Thyroid gland (tissue), 4 donors: ENCODE results near the gene TBX3. TPM values are rescaled to one million over a fixed set of nuclear protein-coding genes. Genes with fewer than 3 reads are reported as not detected.

Experiments
- DNase-seq, 2 donors: peaks; one replicate each; pipeline ENCODE4 v3.0.0-alpha.2; 2019
- H3K27ac ChIP-seq, 3 donors: fragments of 200-600 bp; sonication (generic); 1 replicate in 2 of 3; 2 replicates in 1 of 3; pipeline ENCODE4 v1.5.1; 2016 to 2019; ENCODE audit warnings: mild to moderate bottlenecking in 1 of 3, moderate library complexity in 1 of 3
- H3K27me3 ChIP-seq: fragments of 200-600 bp; sonication (generic); one replicate; pipeline ENCODE4 v1.5.1; 2019
- H3K36me3 ChIP-seq, 2 donors: fragments of 200-600 bp; sonication (generic); one replicate each; pipeline ENCODE4 v1.5.1; 2016 to 2019
- H3K4me1 ChIP-seq, 2 donors: fragments of 200-600 bp; sonication (generic); one replicate each; pipeline ENCODE4 v1.5.1; 2017 to 2019
- H3K4me3 ChIP-seq, 3 donors: fragments of 200-600 bp; sonication (generic); replicated peaks in 1 of 3; 1 replicate in 2 of 3; 2 replicates in 1 of 3; pipeline ENCODE4 v1.5.1; 2016; ENCODE audit warnings: mild to moderate bottlenecking in 1 of 3
- H3K9me3 ChIP-seq: fragments of 200-600 bp; sonication (generic); one replicate; pipeline ENCODE4 v1.5.1; 2017
- POLR2A ChIP-seq, 2 donors: fragments of 450-650 bp; IDR thresholded peaks; one replicate each; pipeline ENCODE4 v1.6.1; 2017; ENCODE audit warnings: antibody characterized with exemption in 2 of 2, mild to moderate bottlenecking in 2 of 2, moderate library complexity in 1 of 2
- WGBS, 2 donors: methylation state at CpG; one replicate each; pipeline ENCODE4 v1.1.5; 2017; 5-methylcytosine and 5-hydroxymethylcytosine counted together
- intact Hi-C: fragments of 100-400 bp; cut with DNase I; formaldehyde crosslinking; loops from one replicate; pipeline ENCODE4 v1.15.1; 2023
- total RNA-seq, 4 donors: library from RNA; depleted of rRNA; stranded (reverse); fragments of >200 nt; gene quantifications; one replicate each; pipeline ENCODE4 v1.2.3, GENCODE V29; 2016
- TF ChIP-seq, protein P1 (sequence below), 6 experiments: fragments of 200-600 bp in 3 of 6; fragments of 450-650 bp in 3 of 6; sonication (generic) in 3 of 6; IDR thresholded peaks; one replicate each; pipeline ENCODE4 v1.5.1; 2016 to 2019; ENCODE audit warnings: antibody characterized with exemption in 6 of 6, mild to moderate bottlenecking in 2 of 6, inconsistent platforms in 1 of 6, moderate library complexity in 1 of 6

TBX3 gene
- total RNA-seq, 4 donors from 2014 or later = 104 to 258 (median 192) TPM

DNA sequence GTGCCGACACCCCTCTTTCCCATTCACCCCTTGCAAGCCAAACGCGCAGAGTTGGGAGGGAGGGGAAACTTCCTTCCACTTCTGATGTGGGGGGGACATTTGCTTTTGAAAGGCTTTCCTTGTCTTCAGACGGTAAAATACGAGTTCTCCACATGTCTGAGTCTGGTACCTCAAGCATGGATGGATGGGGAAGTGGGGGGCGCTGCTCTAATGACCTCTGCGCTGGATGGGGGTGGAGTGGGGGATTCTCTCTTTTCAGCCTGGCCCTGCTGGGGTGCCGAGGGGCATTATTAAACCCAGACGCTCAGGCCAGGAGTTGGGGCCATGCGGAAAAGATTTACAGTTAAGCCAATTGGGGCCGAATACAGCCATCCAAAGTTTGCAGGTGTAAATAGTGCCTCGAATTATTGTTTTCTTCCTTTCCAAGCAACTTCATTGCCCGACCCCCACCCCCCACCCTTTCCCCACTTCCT is 9.1 kb upstream of the TBX3 start:
- H3K36me3 ChIP-seq = no peaks in the 10 kb centered on the region
- H3K4me1 ChIP-seq = peaks cover 26 to 38% of the 10 kb centered on the region in 2 donors
- H3K9me3 ChIP-seq = no peaks in the 10 kb centered on the region
- TF ChIP-seq, protein P1, sequence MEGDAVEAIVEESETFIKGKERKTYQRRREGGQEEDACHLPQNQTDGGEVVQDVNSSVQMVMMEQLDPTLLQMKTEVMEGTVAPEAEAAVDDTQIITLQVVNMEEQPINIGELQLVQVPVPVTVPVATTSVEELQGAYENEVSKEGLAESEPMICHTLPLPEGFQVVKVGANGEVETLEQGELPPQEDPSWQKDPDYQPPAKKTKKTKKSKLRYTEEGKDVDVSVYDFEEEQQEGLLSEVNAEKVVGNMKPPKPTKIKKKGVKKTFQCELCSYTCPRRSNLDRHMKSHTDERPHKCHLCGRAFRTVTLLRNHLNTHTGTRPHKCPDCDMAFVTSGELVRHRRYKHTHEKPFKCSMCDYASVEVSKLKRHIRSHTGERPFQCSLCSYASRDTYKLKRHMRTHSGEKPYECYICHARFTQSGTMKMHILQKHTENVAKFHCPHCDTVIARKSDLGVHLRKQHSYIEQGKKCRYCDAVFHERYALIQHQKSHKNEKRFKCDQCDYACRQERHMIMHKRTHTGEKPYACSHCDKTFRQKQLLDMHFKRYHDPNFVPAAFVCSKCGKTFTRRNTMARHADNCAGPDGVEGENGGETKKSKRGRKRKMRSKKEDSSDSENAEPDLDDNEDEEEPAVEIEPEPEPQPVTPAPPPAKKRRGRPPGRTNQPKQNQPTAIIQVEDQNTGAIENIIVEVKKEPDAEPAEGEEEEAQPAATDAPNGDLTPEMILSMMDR (IDR thresholded peaks at IDR 0.05) = no peak
- TF ChIP-seq POLR2A (IDR thresholded peaks at IDR 0.05) = no peak
- 4 to 12% methylated on average over 13 of the region's 13 CpGs for WGBS, 2 donors
- no peaks in the 10 kb centered on the region for H3K27me3 ChIP-seq
- H3K4me3 ChIP-seq = peak overlapping the region; percentile 25 to 45 (median 29)
- DNase-seq = no peak
- intact Hi-C loops = no loop called here
- peak overlapping the region; percentile 97 to 99 (median 99) for H3K27ac ChIP-seq

DNA sequence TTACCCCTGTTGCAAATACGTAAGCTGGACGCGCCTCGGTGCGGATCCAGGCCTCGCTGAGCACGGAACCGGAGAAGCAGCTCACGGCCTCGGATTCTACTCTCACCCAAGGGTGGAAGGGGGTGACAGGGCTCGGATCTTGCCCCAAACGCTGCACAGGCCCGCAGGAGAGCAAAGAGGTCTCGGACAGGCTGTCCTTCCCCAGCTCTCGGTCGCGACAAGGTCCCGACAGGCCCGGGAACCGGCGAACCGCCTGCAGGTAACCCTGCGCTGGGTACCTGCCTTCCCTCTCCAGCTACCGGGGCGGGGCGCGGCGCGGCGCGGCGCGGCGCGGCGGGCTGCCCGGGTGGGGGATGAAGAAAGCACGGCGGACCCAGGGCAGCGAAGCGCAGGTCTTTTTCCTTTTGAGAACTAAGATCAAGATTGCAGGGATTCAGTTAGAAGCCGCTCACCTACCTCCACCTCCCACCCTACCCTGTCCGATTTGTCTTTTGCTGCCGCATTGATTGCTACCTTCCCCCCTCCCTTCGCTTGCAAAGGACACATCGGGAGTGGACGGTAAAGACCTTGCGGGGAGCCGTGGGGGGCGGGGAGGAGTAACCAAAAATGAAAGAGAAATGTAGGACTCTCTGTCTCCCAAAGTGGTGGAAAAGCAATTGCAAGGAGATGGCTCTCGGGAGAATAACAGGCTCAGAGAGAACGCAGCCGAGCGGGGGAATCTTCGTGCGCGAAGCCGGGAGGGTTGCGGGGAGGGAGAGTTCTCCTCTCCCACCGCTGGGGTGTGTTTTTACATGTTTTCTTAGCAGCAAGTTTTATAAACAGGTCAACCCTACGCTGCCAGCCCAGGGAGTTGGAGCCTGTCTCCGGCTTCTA is 8.4 kb upstream of the TBX3 start:
- intact Hi-C loops = no loop called here
- WGBS, 2 donors = 1 to 3% methylated on average over 40 to 49 of the region's 62 CpGs
- Histone ChIP-seq H3K9me3 (no peaks in the 10 kb centered on the region), H3K4me3 (peak overlapping the region; percentile 25 to 45 (median 40)), H3K4me1 (peaks cover 33 to 44% of the 10 kb centered on the region in 2 donors), H3K27ac (peak overlapping the region; percentile 97 to 99 (median 99)), H3K27me3 (no peaks in the 10 kb centered on the region), H3K36me3 (no peaks in the 10 kb centered on the region)
- peak; percentile 83 to 84 for DNase-seq
- peak in 1 of 2 donors; percentile 92 for TF ChIP-seq POLR2A (IDR thresholded peaks at IDR 0.05)
- TF ChIP-seq, protein P1 (IDR thresholded peaks at IDR 0.05) = peak in 3 of 6 experiments; percentile 15 to 46 (median 33)

DNA sequence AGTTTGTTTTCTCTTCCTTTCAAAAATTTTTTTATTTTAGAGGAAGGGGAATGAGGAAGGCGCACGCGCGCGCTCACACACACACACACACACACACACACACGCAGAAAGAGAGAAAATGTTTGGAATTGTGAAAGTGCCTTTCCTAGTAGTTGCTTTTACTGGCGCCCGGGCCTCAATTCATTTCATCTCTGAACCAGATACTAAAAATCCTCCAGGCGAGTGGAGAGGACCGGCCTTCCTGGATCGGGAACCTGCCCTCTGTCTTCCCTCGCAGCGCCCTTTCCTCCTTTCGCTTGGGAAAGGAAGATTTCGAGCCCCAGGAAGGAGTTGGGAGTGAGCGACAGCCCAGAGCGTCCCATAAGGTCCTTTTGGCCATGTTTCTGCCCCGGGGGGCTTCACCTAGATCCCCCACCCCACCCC is 7.8 kb upstream of the TBX3 start:
- intact Hi-C loops = no loop called here
- peak overlapping the region; percentile 97 to 99 (median 99) for H3K27ac ChIP-seq

DNA sequence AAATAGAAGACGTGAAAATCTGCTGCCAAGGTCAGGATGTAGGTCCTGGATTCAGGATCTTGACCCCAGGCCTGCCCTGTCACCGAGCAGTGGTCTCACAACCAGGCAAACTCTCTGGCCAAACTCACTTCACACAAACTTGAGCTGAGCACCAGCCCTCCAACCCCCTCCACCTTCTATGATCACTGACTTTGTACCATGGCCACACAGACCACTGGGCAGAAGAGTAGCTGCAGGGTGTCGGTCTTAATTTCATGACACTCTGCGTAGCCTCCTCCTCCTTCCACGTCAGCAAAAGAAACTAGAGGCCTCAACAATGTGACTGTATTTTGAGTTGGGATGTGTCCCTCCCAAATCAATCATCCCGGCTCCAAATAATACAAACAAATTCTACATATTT is 7.2 kb upstream of the TBX3 start:
- Histone ChIP-seq H3K27me3 (no peaks in the 10 kb centered on the region), H3K4me1 (peaks cover 45 to 53% of the 10 kb centered on the region in 2 donors), H3K4me3 (peak overlapping the region in 1 of 3 donors; percentile 40), H3K36me3 (no peaks in the 10 kb centered on the region), H3K9me3 (no peaks in the 10 kb centered on the region), H3K27ac (peak overlapping the region; percentile 97 to 99 (median 99))
- WGBS, 2 donors = 25 to 30% methylated on average over 5 of the region's 6 CpGs
- TF ChIP-seq, protein P1 (IDR thresholded peaks at IDR 0.05) = peak in 1 of 6 experiments; percentile 5
- TF ChIP-seq POLR2A (IDR thresholded peaks at IDR 0.05) = peak in 1 of 2 donors; percentile 96
- peak; percentile 82 for DNase-seq
- intact Hi-C loops = no loop called here

More for the DNA sequence above, 7.8 kb upstream of the TBX3 start:
- WGBS, 2 donors = 28 to 30% methylated on average over 18 of the region's 18 CpGs
- Histone ChIP-seq H3K4me3 (peak overlapping the region; percentile 25 to 45 (median 40)), H3K4me1 (peaks cover 39 to 51% of the 10 kb centered on the region in 2 donors), H3K27me3 (no peaks in the 10 kb centered on the region), H3K36me3 (no peaks in the 10 kb centered on the region), H3K9me3 (no peaks in the 10 kb centered on the region)
- no peak for TF ChIP-seq POLR2A (IDR thresholded peaks at IDR 0.05)
- TF ChIP-seq, protein P1 (IDR thresholded peaks at IDR 0.05) = peak in 1 of 6 experiments; percentile 2
- peak; percentile 32 to 45 for DNase-seq
